GM12892 (cell line): ENCODE results near the gene CLCNKA.
"Not testable (repeated sequence)": the region's sequence is repeated elsewhere in the genome, so short reads cannot be mapped to it uniquely, and the experiment has no call there.

Experiments
- POLR2A ChIP-seq: IDR thresholded peaks from 2 replicates; pipeline ENCODE4 v1.6.1; 2011; ENCODE audit warnings: low read depth, low read length, control low read depth
- POLR2AphosphoS5 ChIP-seq: IDR thresholded peaks from 2 replicates; pipeline ENCODE4 v1.6.1; 2011; ENCODE audit warnings: low read depth, low read length, control low read depth
- TAF1 ChIP-seq: IDR thresholded peaks from 2 replicates; pipeline ENCODE4 v1.6.1; 2011; ENCODE audit warnings: low read depth, mild to moderate bottlenecking, control low read depth, low read length, borderline replicate concordance

GRCh38 chr1:16036461-16036860, 14.6 kb downstream of the CLCNKA start:
- TF ChIP-seq POLR2A, POLR2AphosphoS5, TAF1: not testable (repeated sequence)
